ENCODE measurements around the gene KIAA1549.

- TF ChIP-seq CREB3 (tag; conservative IDR thresholded peaks at IDR 0.05; ENCODE audit: low read depth) (no peak), SNIP1 (IDR thresholded peaks at IDR 0.05; ENCODE audit: low read depth) (no peak), ARID1B (IDR thresholded peaks at IDR 0.05) (no peak), HDAC8 (tag; IDR thresholded peaks at IDR 0.05) (no peak), TRIM28 (IDR thresholded peaks at IDR 0.05) (no peak), ZNF3 (CRISPR knock-in tag; IDR thresholded peaks at IDR 0.05) (no peak), NRF1 (conservative IDR thresholded peaks at IDR 0.05 in 1 of 2, IDR thresholded peaks at IDR 0.05 in 1 of 2) (no peak), PREB (CRISPR knock-in tag; IDR thresholded peaks at IDR 0.05) (no peak)
- TF ChIP-seq, protein P1, sequence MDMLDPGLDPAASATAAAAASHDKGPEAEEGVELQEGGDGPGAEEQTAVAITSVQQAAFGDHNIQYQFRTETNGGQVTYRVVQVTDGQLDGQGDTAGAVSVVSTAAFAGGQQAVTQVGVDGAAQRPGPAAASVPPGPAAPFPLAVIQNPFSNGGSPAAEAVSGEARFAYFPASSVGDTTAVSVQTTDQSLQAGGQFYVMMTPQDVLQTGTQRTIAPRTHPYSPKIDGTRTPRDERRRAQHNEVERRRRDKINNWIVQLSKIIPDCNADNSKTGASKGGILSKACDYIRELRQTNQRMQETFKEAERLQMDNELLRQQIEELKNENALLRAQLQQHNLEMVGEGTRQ (CRISPR knock-in tag; IDR thresholded peaks at IDR 0.05): no peak
- TF ChIP-seq, protein P2, sequence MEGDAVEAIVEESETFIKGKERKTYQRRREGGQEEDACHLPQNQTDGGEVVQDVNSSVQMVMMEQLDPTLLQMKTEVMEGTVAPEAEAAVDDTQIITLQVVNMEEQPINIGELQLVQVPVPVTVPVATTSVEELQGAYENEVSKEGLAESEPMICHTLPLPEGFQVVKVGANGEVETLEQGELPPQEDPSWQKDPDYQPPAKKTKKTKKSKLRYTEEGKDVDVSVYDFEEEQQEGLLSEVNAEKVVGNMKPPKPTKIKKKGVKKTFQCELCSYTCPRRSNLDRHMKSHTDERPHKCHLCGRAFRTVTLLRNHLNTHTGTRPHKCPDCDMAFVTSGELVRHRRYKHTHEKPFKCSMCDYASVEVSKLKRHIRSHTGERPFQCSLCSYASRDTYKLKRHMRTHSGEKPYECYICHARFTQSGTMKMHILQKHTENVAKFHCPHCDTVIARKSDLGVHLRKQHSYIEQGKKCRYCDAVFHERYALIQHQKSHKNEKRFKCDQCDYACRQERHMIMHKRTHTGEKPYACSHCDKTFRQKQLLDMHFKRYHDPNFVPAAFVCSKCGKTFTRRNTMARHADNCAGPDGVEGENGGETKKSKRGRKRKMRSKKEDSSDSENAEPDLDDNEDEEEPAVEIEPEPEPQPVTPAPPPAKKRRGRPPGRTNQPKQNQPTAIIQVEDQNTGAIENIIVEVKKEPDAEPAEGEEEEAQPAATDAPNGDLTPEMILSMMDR (IDR thresholded peaks at IDR 0.05 in 2 of 3, conservative IDR thresholded peaks at IDR 0.05 in 1 of 3; ENCODE audit: insufficient read depth in 2 of 3, low read depth in 1 of 3, low read length in 3 of 3): no peak
- TF ChIP-seq, protein P3, sequence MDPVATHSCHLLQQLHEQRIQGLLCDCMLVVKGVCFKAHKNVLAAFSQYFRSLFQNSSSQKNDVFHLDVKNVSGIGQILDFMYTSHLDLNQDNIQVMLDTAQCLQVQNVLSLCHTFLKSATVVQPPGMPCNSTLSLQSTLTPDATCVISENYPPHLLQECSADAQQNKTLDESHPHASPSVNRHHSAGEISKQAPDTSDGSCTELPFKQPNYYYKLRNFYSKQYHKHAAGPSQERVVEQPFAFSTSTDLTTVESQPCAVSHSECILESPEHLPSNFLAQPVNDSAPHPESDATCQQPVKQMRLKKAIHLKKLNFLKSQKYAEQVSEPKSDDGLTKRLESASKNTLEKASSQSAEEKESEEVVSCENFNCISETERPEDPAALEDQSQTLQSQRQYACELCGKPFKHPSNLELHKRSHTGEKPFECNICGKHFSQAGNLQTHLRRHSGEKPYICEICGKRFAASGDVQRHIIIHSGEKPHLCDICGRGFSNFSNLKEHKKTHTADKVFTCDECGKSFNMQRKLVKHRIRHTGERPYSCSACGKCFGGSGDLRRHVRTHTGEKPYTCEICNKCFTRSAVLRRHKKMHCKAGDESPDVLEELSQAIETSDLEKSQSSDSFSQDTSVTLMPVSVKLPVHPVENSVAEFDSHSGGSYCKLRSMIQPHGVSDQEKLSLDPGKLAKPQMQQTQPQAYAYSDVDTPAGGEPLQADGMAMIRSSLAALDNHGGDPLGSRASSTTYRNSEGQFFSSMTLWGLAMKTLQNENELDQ (CRISPR knock-in tag; IDR thresholded peaks at IDR 0.05; ENCODE audit: borderline replicate concordance): no peak
These were observed 23.3 kb downstream of the KIAA1549 start for GRCh38 chr7:138957753-138958390.
